NCI-H524 treated with DMSO at 0.1 percent for 48 hours (cell line): Measurements from ENCODE around the gene ECI1.
"Not testable (repeated sequence)": the region's sequence is repeated elsewhere in the genome, so short reads cannot be mapped to it uniquely, and the experiment has no call there.

Experiments
- DNase-seq: peaks from one replicate; lab custom pipeline; 2025; lab: John Stamatoyannopoulos, UW

ECI1 gene

GRCh38 chr16:2210386-2211365 is 40.7 kb downstream of the ECI1 start, which contains the start of gene BRICD5:
BRICD5 (minus strand) TSS chr16:2210863; CDS start chr16:2210833, 30 bp downstream.
- no peak for DNase-seq

GRCh38 chr16:2210009-2210332 is 41.4 kb downstream of the ECI1 start:
- DNase-seq: no peak

GRCh38 chr16:2209258-2210008 is 42.0 kb downstream of the ECI1 start:
- no peak for DNase-seq

GRCh38 chr16:2208772-2209171 is 42.6 kb downstream of the ECI1 start:
- DNase-seq: no peak

GRCh38 chr16:2208308-2208707 is 43.1 kb downstream of the ECI1 start:
- no peak for DNase-seq

- DNase-seq: no peak
These were observed 43.5 kb downstream of the ECI1 start for GRCh38 chr16:2207872-2208271.

GRCh38 chr16:2206780-2207433 is 44.5 kb downstream of the ECI1 start:
- DNase-seq: no peak

- DNase-seq: no peak
These were observed 45.0 kb downstream of the ECI1 start for GRCh38 chr16:2206420-2206779.

GRCh38 chr16:2205967-2206313 is 45.4 kb downstream of the ECI1 start:
- DNase-seq: no peak

- no peak for DNase-seq
These were observed 46.1 kb downstream of the ECI1 start, which contains the start of gene MLST8 for GRCh38 chr16:2205104-2205966. MLST8 (plus strand) TSS chr16:2205454; CDS start chr16:2206086, 632 bp downstream.

GRCh38 chr16:2204416-2205103 is 46.8 kb downstream of the ECI1 start:
- no peak for DNase-seq

GRCh38 chr16:2203119-2203688 is 48.2 kb downstream of the ECI1 start:
- not testable (repeated sequence) for DNase-seq

GRCh38 chr16:2200313-2200712 is 51.1 kb downstream of the ECI1 start:
- no peak for DNase-seq

- no peak for DNase-seq
These were observed 51.7 kb downstream of the ECI1 start for GRCh38 chr16:2199621-2200139.

GRCh38 chr16:2199095-2199494 is 52.3 kb downstream of the ECI1 start:
- no peak for DNase-seq

- DNase-seq: no peak
These were observed 53.1 kb downstream of the ECI1 start for GRCh38 chr16:2198283-2198682.

GRCh38 chr16:2197765-2198164 is 53.6 kb downstream of the ECI1 start:
- DNase-seq: no peak

- DNase-seq: no peak
These were observed 54.3 kb downstream of the ECI1 start for GRCh38 chr16:2196981-2197511.

GRCh38 chr16:2196162-2196980 is 55.0 kb downstream of the ECI1 start, which contains the start of gene CASKIN1:
CASKIN1 (minus strand) TSS chr16:2196605; CDS start chr16:2196432, 173 bp downstream.
- no peak for DNase-seq
